HepG2 (cell line): Measurements from ENCODE around the gene CLIC5. TPM values are rescaled to one million over a fixed set of nuclear protein-coding genes. Genes with fewer than 3 reads are reported as not detected.

Experiments used
- ATAC-seq: fragments of 200-7000 bp; cut with Tn5 transposase; 3 replicates; pipeline ENCODE4 v1.9.1; 2020; ENCODE audit warnings: mild to moderate bottlenecking, moderate library complexity
- BruUV-seq: library from RNA; stranded (reverse); fragments of 400-500 nt; replicated peaks from 2 replicates; lab custom pipeline; 2021; lab: Mats Ljungman, UMichigan
- CTCF ChIA-PET: fragments of 300-600 bp; formaldehyde crosslinking; extraction: SDS; loops from one replicate; lab custom pipeline; 2021; ENCODE audit warnings: low total read pairs, inconsistent platforms, low intra/inter-chr PET ratio; lab: Yijun Ruan, JAX
- POLR2A ChIA-PET: fragments of 350-600 bp; sonication (Branson Sonifier 250); formaldehyde crosslinking; loops from one replicate; lab custom pipeline; 2020; ENCODE audit warnings: antibody characterized with exemption, inconsistent platforms; lab: Yijun Ruan, JAX
- DNase-seq: peaks from one replicate; pipeline ENCODE4 v3.0.0-alpha.2; 2015; ENCODE audit warnings: low spot score
- FAIRE-seq: peaks from 3 replicates; lab custom pipeline; 2011; peaks lifted over from hg19 to GRCh38; lab: Jason Lieb, UNC
- H2AFZ ChIP-seq: one replicate; pipeline ENCODE4 v1.6.1; 2011; ENCODE audit warnings: low read length, inconsistent platforms
- H3K27ac ChIP-seq: fragments of 300-600 bp; 3 replicates; pipeline ENCODE4 v1.8.0; 2011; ENCODE audit warnings: mixed run types, mild to moderate bottlenecking, mixed read lengths, low read length, inconsistent platforms; ENCODE audit not compliant: insufficient read depth; ENCODE audit errors: extremely low read length
- H3K27me3 ChIP-seq, 2 experiments: fragments of 200-600 bp in 1 of 2; 2 replicates in 1 of 2; 3 replicates in 1 of 2; pipeline versions ENCODE4 v1.6.0 to v1.8.0; 2011; ENCODE audit warnings: low read length in 2 of 2, mild to moderate bottlenecking in 2 of 2, moderate library complexity in 2 of 2, inconsistent platforms in 1 of 2; ENCODE audit not compliant: insufficient read depth in 2 of 2, control insufficient read depth in 1 of 2
- H3K36me3 ChIP-seq, 2 experiments: fragments of 200-600 bp in 1 of 2; replicated peaks in 1 of 2; 2 replicates in 1 of 2; 3 replicates in 1 of 2; pipeline versions ENCODE4 v1.5.1 to v1.8.0; 2011; ENCODE audit warnings: low read length in 2 of 2, inconsistent platforms in 1 of 2; ENCODE audit not compliant: insufficient read depth in 2 of 2, control insufficient read depth in 1 of 2
- H3K4me1 ChIP-seq: 2 replicates; pipeline ENCODE4 v1.5.1; 2012; ENCODE audit warnings: low read length, inconsistent platforms; ENCODE audit not compliant: insufficient read depth
- H3K4me2 ChIP-seq: 2 replicates; pipeline ENCODE4 v1.6.0; 2011; ENCODE audit warnings: low read depth, low read length, inconsistent platforms
- H3K4me3 ChIP-seq, 3 experiments: fragments of 200-600 bp in 1 of 3; sonication (generic), shearing (Covaris generic) in 1 of 3; replicated peaks in 1 of 3; 2 replicates each; pipeline ENCODE4 v1.5.1; 2011 to 2016; ENCODE audit warnings: low read length in 3 of 3, inconsistent platforms in 2 of 3, low read depth in 2 of 3, mild to moderate bottlenecking in 2 of 3, control low read depth in 1 of 3, mixed read lengths in 1 of 3; ENCODE audit not compliant: insufficient read depth in 1 of 3
- H3K79me2 ChIP-seq: one replicate; pipeline ENCODE4 v1.6.1; 2011; ENCODE audit warnings: low read length, inconsistent platforms; ENCODE audit not compliant: insufficient read depth
- H3K9ac ChIP-seq: 2 replicates; pipeline ENCODE4 v1.6.0; 2011; ENCODE audit warnings: mild to moderate bottlenecking, low read depth, low read length, inconsistent platforms; ENCODE audit not compliant: insufficient read depth
- H3K9me3 ChIP-seq: 2 replicates; pipeline ENCODE4 v1.5.1; 2012; ENCODE audit warnings: mild to moderate bottlenecking, low read length
- H4K20me1 ChIP-seq: 2 replicates; pipeline ENCODE4 v1.6.0; 2011; ENCODE audit warnings: inconsistent platforms, mild to moderate bottlenecking, low read length, moderate library complexity; ENCODE audit not compliant: insufficient read depth
- DMTF1 ChIP-seq: sonication (generic); formaldehyde crosslinking; IDR thresholded peaks from 2 replicates; pipeline ENCODE4 v1.4.0; 2020; ENCODE audit warnings: mild to moderate bottlenecking, missing genetic modification reagents
- KAT8 ChIP-seq: IDR thresholded peaks from 2 replicates; pipeline ENCODE4 v1.6.1; 2016; ENCODE audit warnings: missing genetic modification reagents, missing compliant biosample characterization
- KMT2B ChIP-seq: IDR thresholded peaks from 2 replicates; pipeline ENCODE4 v1.6.1; 2016; ENCODE audit warnings: missing genetic modification reagents, missing compliant biosample characterization
- TOE1 ChIP-seq: sonication (generic); formaldehyde crosslinking; IDR thresholded peaks from 2 replicates; pipeline ENCODE4 v1.4.0; 2020; ENCODE audit warnings: mild to moderate bottlenecking, missing genetic modification reagents
- ZEB1 ChIP-seq: IDR thresholded peaks from 2 replicates; pipeline ENCODE4 v1.6.1; 2012; ENCODE audit warnings: mild to moderate bottlenecking, low read depth, inconsistent platforms; ENCODE audit not compliant: insufficient replicate concordance
- ZNF12 ChIP-seq: sonication (generic); formaldehyde crosslinking; IDR thresholded peaks from 2 replicates; pipeline ENCODE4 v1.5.0; 2020; ENCODE audit warnings: missing genetic modification reagents
- ZNF124 ChIP-seq: sonication (generic); formaldehyde crosslinking; IDR thresholded peaks from 2 replicates; pipeline ENCODE4 v1.4.0; 2020; ENCODE audit warnings: missing genetic modification reagents
- ZNF30 ChIP-seq: sonication (generic); formaldehyde crosslinking; IDR thresholded peaks from 2 replicates; pipeline ENCODE4 v1.5.0; 2020; ENCODE audit warnings: mild to moderate bottlenecking, missing genetic modification reagents
- ZNF546 ChIP-seq: sonication (generic); formaldehyde crosslinking; conservative IDR thresholded peaks from 2 replicates; pipeline ENCODE4 v1.8.1; 2023; ENCODE audit warnings: mild to moderate bottlenecking, missing genetic modification reagents
- ZNF550 ChIP-seq: sonication (generic); formaldehyde crosslinking; IDR thresholded peaks from 2 replicates; pipeline ENCODE4 v1.4.0; 2020; ENCODE audit warnings: mild to moderate bottlenecking, missing genetic modification reagents, borderline replicate concordance
- ZNF567 ChIP-seq: sonication (generic); formaldehyde crosslinking; IDR thresholded peaks from 2 replicates; pipeline ENCODE4 v1.8.1; 2023; ENCODE audit warnings: mild to moderate bottlenecking, missing genetic modification reagents, borderline replicate concordance
- whole genome bisulfite sequencing: methylation state at CpG from one replicate; pipeline ENCODE4 v1.1.6; 2017; ENCODE audit warnings: low lambda C conversion rate; 5-methylcytosine and 5-hydroxymethylcytosine counted together
- in situ Hi-C: cut with HindIII; loops from 2 replicates; pipeline ENCODE4 v1.10.0; 2017; ENCODE audit warnings: low pct_unique_long_range_greater_than_20kb; ENCODE audit not compliant: extremely low pct_ligation_motif_present
- intact Hi-C: fragments of 100-400 bp; cut with micrococcal nuclease; formaldehyde crosslinking; loops from one replicate; pipeline ENCODE4 v1.10.0; 2022; ENCODE audit not compliant: unreplicated experiment
- polyA plus RNA-seq, 8 experiments: library from polyadenylated mRNA; depleted of rRNA in 3 of 8; stranded (reverse) in 7 of 8; unstranded in 1 of 8; fragments of >200 nt; fragmentation: Illumina TruSeq in 4 of 8; extraction: Trizol in 4 of 8; gene quantifications; 2 replicates each; pipeline versions ENCODE4 v1.2.1 to v1.2.3, GENCODE V29; 2011 to 2016; ENCODE audit warnings: low read depth in 4 of 8, missing spikeins in 1 of 8, mixed read lengths in 1 of 8; ENCODE audit not compliant: insufficient read depth in 1 of 8
- total RNA-seq, 5 experiments: library from RNA; depleted of rRNA; stranded (reverse); fragments of >200 nt; fragmentation: Illumina TruSeq; extraction: Trizol; gene quantifications; 2 replicates each; pipeline ENCODE4 v1.2.3, GENCODE V29; 2016; ENCODE audit warnings: low read depth in 1 of 5

The CLIC5 gene
- total and polyA plus RNA-seq, 2 of the 13 experiments (the other 11 are each of a cell fraction or from before 2014, with no cell fraction given): not detected

GRCh38 chr6:46058951-46059350, 43.3 kb upstream of the CLIC5 start:
- 97% methylated on average over 1 of the region's 1 CpG for WGBS
- Histone ChIP-seq H3K9me3 (no peaks in the 10 kb centered on the region; the same call in 1 of the 2 replicates), H3K9ac (no peak overlapping the region), H4K20me1 (no peaks in the 10 kb centered on the region), H3K4me3 (no peak overlapping the region), H3K79me2 (no peaks in the 10 kb centered on the region), H3K36me3 (no peaks in the 10 kb centered on the region), H3K27me3 (no peaks in the 10 kb centered on the region), H3K4me2 (no peak overlapping the region), H2AFZ (no peak overlapping the region), H3K4me1 (no peaks in the 10 kb centered on the region), H3K27ac (no peak overlapping the region)
- DNase-seq (no peak), FAIRE-seq (no peak), ATAC-seq (no peak)
- TF ChIP-seq ZNF124 (CRISPR knock-in tag) (no peak), TOE1 (CRISPR knock-in tag) (no peak), ZNF550 (CRISPR knock-in tag) (no peak), ZNF30 (CRISPR knock-in tag) (no peak), ZNF546 (CRISPR knock-in tag) (no peak), KAT8 (CRISPR knock-in tag) (no peak), ZNF12 (CRISPR knock-in tag) (no peak)
- in situ Hi-C loops (no loop called here), intact Hi-C loops (no loop called here)
- ChIA-PET CTCF (no interaction called here), POLR2A (no interaction called here)
- BruUV-seq: no TSS peak

GRCh38 chr6:46057792-46058191, 42.1 kb upstream of the CLIC5 start:
- Histone ChIP-seq H3K4me2 (no peak overlapping the region), H3K27me3 (no peaks in the 10 kb centered on the region; a peak in 1 of 5 replicates), H2AFZ (no peak overlapping the region), H3K4me1 (no peaks in the 10 kb centered on the region), H3K27ac (no peak overlapping the region), H4K20me1 (no peaks in the 10 kb centered on the region), H3K9ac (no peak overlapping the region), H3K9me3 (no peaks in the 10 kb centered on the region; the same call in 1 of the 2 replicates), H3K4me3 (no peak overlapping the region), H3K36me3 (no peaks in the 10 kb centered on the region), H3K79me2 (no peaks in the 10 kb centered on the region)
- ATAC-seq (no peak), FAIRE-seq (no peak), DNase-seq (no peak)
- TF ChIP-seq DMTF1 (CRISPR knock-in tag): no peak
- TF ChIP-seq ZNF567 (CRISPR knock-in tag): no peak
- TF ChIP-seq ZEB1: no peak
- no peak for TF ChIP-seq KMT2B (CRISPR knock-in tag)
- POLR2A ChIA-PET: no interaction called here
- BruUV-seq: no TSS peak
- in situ Hi-C loops (no loop called here), intact Hi-C loops (no loop called here)
- CTCF ChIA-PET: no interaction called here
